H1 (cell line): ENCODE measurements around the gene MYOZ2.

Experiments used
- CEBPB ChIP-seq: IDR thresholded peaks from 2 replicates; pipeline ENCODE4 v1.6.1; 2012; ENCODE audit warnings: low read depth, low read length
- CHD2 ChIP-seq: IDR thresholded peaks from 2 replicates; pipeline ENCODE4 v1.6.1; 2012; ENCODE audit warnings: low read length, improper control_type of control experiment
- CTCF ChIP-seq, 3 experiments: IDR thresholded peaks; 1 replicate in 2 of 3; 2 replicates in 1 of 3; pipeline versions ENCODE4 v1.5.1 to v1.6.1; 2011; ENCODE audit warnings: low read length in 3 of 3, mild to moderate bottlenecking in 3 of 3, inconsistent platforms in 2 of 3, low read depth in 1 of 3, moderate library complexity in 1 of 3; ENCODE audit not compliant: insufficient read depth in 1 of 3; ENCODE audit errors: control extremely low read depth in 1 of 3
- EP300 ChIP-seq, 2 experiments: IDR thresholded peaks; 1 replicate in 1 of 2; 2 replicates in 1 of 2; pipeline ENCODE4 v1.6.1; 2011 to 2012; ENCODE audit warnings: low read depth in 2 of 2, low read length in 2 of 2, mild to moderate bottlenecking in 2 of 2, borderline replicate concordance in 1 of 2, inconsistent platforms in 1 of 2, moderate library complexity in 1 of 2
- HDAC2 ChIP-seq, 2 experiments: fragments of 300-600 bp in 1 of 2; sonication (generic) in 1 of 2; IDR thresholded peaks; 2 replicates each; pipeline ENCODE4 v1.6.1; 2011 to 2012; ENCODE audit warnings: low read depth in 2 of 2, low read length in 2 of 2, mild to moderate bottlenecking in 2 of 2, moderate library complexity in 2 of 2, borderline replicate concordance in 1 of 2, inconsistent platforms in 1 of 2
- MAFK ChIP-seq: IDR thresholded peaks from 2 replicates; pipeline ENCODE4 v1.6.1; 2012; ENCODE audit warnings: low read depth, mild to moderate bottlenecking, improper control_type of control experiment, low read length
- POLR2A ChIP-seq, 2 experiments: IDR thresholded peaks; 1 replicate in 1 of 2; 2 replicates in 1 of 2; pipeline ENCODE4 v1.6.1; 2011; ENCODE audit warnings: low read depth in 2 of 2, low read length in 2 of 2, mild to moderate bottlenecking in 2 of 2; ENCODE audit errors: control extremely low read depth in 1 of 2
- SP1 ChIP-seq: IDR thresholded peaks from 2 replicates; pipeline ENCODE4 v1.6.1; 2011; ENCODE audit warnings: low read depth, low read length
- SP4 ChIP-seq: IDR thresholded peaks from 2 replicates; pipeline ENCODE4 v1.6.1; 2012; ENCODE audit warnings: low read length, inconsistent platforms
- TEAD4 ChIP-seq: IDR thresholded peaks from 2 replicates; pipeline ENCODE4 v1.6.1; 2012; ENCODE audit warnings: low read depth, low read length, inconsistent platforms, mixed read lengths
- USF2 ChIP-seq: IDR thresholded peaks from 2 replicates; pipeline ENCODE4 v1.6.1; 2011; ENCODE audit warnings: low read length, improper control_type of control experiment
- YY1 ChIP-seq: IDR thresholded peaks from 2 replicates; pipeline ENCODE4 v1.6.1; 2011; ENCODE audit warnings: low read depth, mild to moderate bottlenecking, low read length

- TF ChIP-seq TEAD4 (no peak), MAFK (no peak), SP1 (no peak), CHD2 (no peak), CTCF (IDR thresholded peaks at IDR 0.05; ENCODE audit: control extremely low read depth in 1 of 3, insufficient read depth in 1 of 3, low read depth in 1 of 3, low read length in 3 of 3) (no peak), CEBPB (no peak), USF2 (no peak), POLR2A (IDR thresholded peaks at IDR 0.05; ENCODE audit: control extremely low read depth in 1 of 2, low read depth in 2 of 2, low read length in 2 of 2) (no peak), EP300 (IDR thresholded peaks at IDR 0.05; ENCODE audit: borderline replicate concordance in 1 of 2, low read depth in 2 of 2, low read length in 2 of 2) (no peak), SP4 (no peak), YY1 (no peak), HDAC2 (IDR thresholded peaks at IDR 0.05; ENCODE audit: borderline replicate concordance in 1 of 2, low read depth in 2 of 2, low read length in 2 of 2) (no peak)
These were observed 5.1 kb upstream of the MYOZ2 start for GRCh38 chr4:119130365-119131065.
